Esophagus muscularis mucosa (tissue), 2 donors: Measurements from ENCODE around the gene SLC35F4.

Experiments
- POLR2A ChIP-seq: fragments of 450-650 bp; IDR thresholded peaks from one replicate; pipeline ENCODE4 v1.6.1; 2017; ENCODE audit warnings: antibody characterized with exemption, moderate library complexity, mild to moderate bottlenecking, low read depth
- POLR2AphosphoS5 ChIP-seq, 2 donors: sonication (generic); formaldehyde crosslinking; IDR thresholded peaks; one replicate each; pipeline ENCODE4 v1.6.1; 2017; ENCODE audit warnings: antibody characterized with exemption in 2 of 2

DNA sequence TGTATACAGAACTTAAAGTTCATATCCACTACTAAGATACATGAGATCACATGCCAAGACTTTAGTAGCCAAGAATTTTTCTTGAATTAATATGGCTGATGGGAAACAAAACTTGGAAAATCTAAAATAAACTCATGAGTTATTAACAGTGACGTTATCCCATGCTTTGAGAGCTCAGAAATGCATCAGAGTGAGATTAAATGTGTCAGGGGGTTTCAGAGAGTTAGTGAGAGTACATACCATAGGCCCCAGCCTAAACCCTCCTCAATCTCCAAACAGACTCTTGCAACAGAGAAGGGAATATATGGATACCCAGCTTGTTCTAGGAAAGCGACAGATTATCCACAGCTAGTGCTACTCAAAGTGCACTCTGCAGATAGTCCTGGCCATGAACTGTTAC, 19.3 kb downstream of the SLC35F4 start:
- TF ChIP-seq POLR2A (no peak), POLR2AphosphoS5 (IDR thresholded peaks at IDR 0.05) (no peak)
